GM19467 (cell line): ENCODE results near the gene BCAS3.

Experiments used
- ATAC-seq: cut with Tn5 transposase; IDR thresholded peaks from one replicate; pipeline ENCODE4 v1.9.1; 2021; ENCODE audit warnings: mild to moderate bottlenecking, moderate library complexity; ENCODE audit not compliant: unreplicated experiment

Gene BCAS3

GRCh38 chr17:61307905-61308886 lies 630.5 kb downstream of the BCAS3 start:
- no peak for ATAC-seq

GRCh38 chr17:61309362-61310256 lies 632.0 kb downstream of the BCAS3 start:
- no peak for ATAC-seq

- no peak for ATAC-seq
Measured at GRCh38 chr17:61310590-61310989, 632.9 kb downstream of the BCAS3 start.

GRCh38 chr17:61312406-61313295 lies 635.0 kb downstream of the BCAS3 start:
- no peak for ATAC-seq

GRCh38 chr17:61313461-61314326 lies 636.0 kb downstream of the BCAS3 start:
- no peak for ATAC-seq

- no peak for ATAC-seq
Measured at GRCh38 chr17:61314368-61315078, 636.9 kb downstream of the BCAS3 start.

GRCh38 chr17:61316633-61317032 lies 639.0 kb downstream of the BCAS3 start:
- ATAC-seq = no peak

- ATAC-seq = no peak
Measured at GRCh38 chr17:61317779-61318178, 640.1 kb downstream of the BCAS3 start.

- ATAC-seq = no peak
Measured at GRCh38 chr17:61318684-61319098, 641.0 kb downstream of the BCAS3 start.

- ATAC-seq = no peak
Measured at GRCh38 chr17:61321344-61321743, 643.7 kb downstream of the BCAS3 start.

GRCh38 chr17:61322325-61323002 lies 644.8 kb downstream of the BCAS3 start:
- ATAC-seq = no peak

- ATAC-seq = no peak
Measured at GRCh38 chr17:61323003-61323908, 645.6 kb downstream of the BCAS3 start.

GRCh38 chr17:61323909-61324868 lies 646.5 kb downstream of the BCAS3 start:
- no peak for ATAC-seq

GRCh38 chr17:61324950-61325349 lies 647.3 kb downstream of the BCAS3 start:
- ATAC-seq = no peak

GRCh38 chr17:61325382-61326073 lies 647.9 kb downstream of the BCAS3 start:
- no peak for ATAC-seq

- ATAC-seq = no peak
Measured at GRCh38 chr17:61326330-61326729, 648.7 kb downstream of the BCAS3 start.
